ENCODE measurements around the gene CELF2. TPM values are rescaled to one million over a fixed set of nuclear protein-coding genes. Genes with fewer than 3 reads are reported as not detected.

The CELF2 gene
- total and polyA plus RNA-seq, 9 of the 15 experiments (the other 6 are each of a cell fraction or from before 2014, with no cell fraction given): 4.0 to 20.3 (median 11.1) TPM

DNA sequence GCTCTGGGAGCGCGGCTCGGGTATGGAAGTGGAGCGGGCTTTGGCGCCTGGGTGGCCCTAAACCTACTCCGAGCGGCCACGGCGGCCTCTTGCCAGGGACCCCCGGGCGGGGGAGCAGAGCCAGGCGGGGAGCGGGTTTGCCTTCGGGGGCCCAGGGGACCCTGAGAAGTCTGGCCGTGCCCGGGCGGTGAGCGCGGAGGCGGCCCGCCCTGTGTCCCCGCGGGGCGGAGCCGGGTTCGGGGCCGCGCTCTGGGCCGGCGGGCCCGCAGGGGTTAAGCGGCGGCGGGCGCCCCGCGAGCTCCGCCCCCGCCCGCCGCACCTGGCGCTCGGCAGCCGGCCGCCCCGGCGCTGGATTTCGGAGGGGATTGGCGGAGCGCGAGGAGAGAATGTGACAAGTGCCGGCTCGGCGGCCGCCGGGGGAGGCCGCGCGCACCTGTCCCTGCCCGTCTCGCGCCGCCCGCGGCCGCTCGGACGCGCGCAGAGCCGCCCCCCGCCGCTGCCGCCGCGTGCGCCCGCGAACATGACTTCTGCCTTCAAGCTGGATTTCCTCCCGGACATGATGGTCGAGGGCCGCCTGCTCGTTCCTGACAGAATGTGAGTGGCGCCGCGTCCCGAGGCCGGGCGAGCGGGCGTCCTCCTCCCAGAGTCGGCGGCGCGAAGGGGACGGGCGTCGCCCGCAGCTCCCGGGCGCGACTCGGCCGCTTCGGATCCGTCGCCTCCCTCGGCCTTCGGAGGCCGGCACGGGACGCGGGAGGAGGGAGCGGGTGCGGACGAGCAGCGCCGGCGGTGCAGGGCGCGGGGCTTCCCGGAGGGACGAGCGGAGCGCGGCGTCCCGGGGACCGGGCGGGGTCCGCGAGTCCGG, at the start of gene CELF2 (continued):
- TF ChIP-seq SMAD4 (CRISPR knock-in tag; conservative IDR thresholded peaks at IDR 0.05): 0 out of 2 replicates have a peak, but pooled peaks have one; percentile 25
- TF ChIP-seq ZBTB7A (IDR thresholded peaks at IDR 0.05; ENCODE audit: borderline replicate concordance, control insufficient read depth, low read depth, low read length): no peak
- TF ChIP-seq, protein P1, sequence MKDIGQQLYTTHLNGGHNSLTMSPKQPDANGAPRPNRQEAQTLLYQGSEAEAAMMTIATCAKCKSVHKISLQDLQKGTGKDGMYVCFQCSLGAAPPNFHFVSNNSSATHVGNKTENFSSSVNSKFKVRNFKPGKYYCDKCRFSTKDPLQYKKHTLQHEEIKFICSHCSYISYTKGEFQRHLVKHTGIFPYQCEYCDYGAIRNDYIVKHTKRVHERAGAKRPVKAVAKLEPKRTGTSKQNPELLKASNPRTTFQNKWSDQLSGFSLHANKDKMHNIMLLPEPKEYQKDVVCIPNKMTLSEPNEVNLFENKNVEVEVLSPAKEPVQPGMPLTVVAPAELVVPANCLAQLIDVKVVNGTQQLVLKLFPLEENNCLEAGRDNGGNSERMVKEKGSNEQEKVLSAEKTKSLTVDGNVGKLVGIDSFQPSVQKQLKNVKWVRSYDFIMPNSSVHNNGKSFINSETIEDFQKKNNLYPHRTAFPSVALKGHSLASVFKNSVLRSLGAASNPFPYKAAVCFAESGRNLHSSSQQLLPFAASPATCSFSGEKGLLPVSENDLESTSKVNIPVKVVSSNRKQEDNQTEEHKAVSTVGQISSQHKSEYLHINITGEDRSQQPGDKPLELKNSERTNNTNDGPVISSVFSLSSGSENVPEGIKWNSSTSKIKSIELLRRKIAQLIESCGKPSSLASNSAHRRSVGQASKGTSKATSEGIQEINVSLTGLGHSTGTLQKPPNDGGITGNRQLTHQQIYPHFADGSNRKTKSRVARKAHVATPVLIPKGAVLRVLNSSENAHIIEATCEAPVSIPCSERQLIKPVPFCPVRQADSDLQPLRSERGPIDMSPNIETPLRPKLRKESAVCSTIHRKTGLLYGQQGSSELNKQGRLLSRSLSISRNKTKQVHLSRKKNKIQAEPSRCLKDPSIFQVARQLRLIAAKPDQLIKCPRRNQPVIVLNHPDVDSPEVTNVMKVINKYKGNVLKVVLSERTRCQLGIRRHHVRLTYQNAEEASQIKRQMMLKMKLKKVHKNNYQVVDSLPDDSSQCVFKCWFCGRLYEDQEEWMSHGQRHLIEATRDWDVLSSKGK (CRISPR knock-in tag; IDR thresholded peaks at IDR 0.05): no peak
- TF ChIP-seq HNRNPL (IDR thresholded peaks at IDR 0.05; ENCODE audit: low read depth, low read length): no peak
- TF ChIP-seq WHSC1 (IDR thresholded peaks at IDR 0.05; ENCODE audit: low read length): no peak
- TF ChIP-seq, protein P2, sequence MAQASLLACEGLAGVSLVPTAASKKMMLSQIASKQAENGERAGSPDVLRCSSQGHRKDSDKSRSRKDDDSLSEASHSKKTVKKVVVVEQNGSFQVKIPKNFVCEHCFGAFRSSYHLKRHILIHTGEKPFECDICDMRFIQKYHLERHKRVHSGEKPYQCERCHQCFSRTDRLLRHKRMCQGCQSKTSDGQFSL (CRISPR knock-in tag; IDR thresholded peaks at IDR 0.05): no peak
- TF ChIP-seq, protein P2 (tag; IDR thresholded peaks at IDR 0.05): no peak
- no peak for TF ChIP-seq ZNF785 (CRISPR knock-in tag; IDR thresholded peaks at IDR 0.05)

Data from K562 (cell line).